Renal pelvis (tissue), 4 donors: Measurements from ENCODE around the gene METTL6. TPM values are rescaled to one million over a fixed set of nuclear protein-coding genes. Genes with fewer than 3 reads are reported as not detected.
"Not testable (repeated sequence)": the region's sequence is repeated elsewhere in the genome, so short reads cannot be mapped to it uniquely, and the experiment has no call there.

ENCODE experiments used
- DNase-seq: peaks from one replicate; pipeline ENCODE4 v3.0.0-alpha.2; 2013
- polyA plus RNA-seq, 3 donors: library from polyadenylated mRNA; unstranded; fragments of 120-200 nt; gene quantifications; one replicate each; pipeline ENCODE4 v1.2.1, GENCODE V29; 2013; ENCODE audit not compliant: insufficient read length in 3 of 3

METTL6 gene
- polyA plus RNA-seq, 3 donors = 23.9 to 30.2 (median 29.5) TPM

DNA sequence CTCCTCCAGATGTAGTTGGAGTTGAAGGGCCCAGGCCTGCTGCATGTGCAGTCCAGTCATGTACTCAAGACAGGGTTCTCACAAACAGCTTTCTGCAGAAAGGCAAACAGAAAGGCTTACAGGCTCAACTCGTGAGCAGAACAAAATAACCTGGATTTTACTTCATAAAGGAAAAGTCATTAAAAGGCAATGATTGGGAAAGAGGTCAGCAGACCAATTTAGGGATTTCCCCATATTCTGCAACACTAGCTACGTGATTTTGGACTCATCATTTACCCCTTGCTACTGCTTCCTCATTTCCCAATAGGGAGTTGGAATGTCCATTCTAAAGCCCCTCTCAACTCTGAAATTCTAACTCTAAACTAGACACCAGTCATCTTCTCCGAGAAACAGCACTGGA is 18.1 kb downstream of the METTL6 start:
- DNase-seq = no peak

DNA sequence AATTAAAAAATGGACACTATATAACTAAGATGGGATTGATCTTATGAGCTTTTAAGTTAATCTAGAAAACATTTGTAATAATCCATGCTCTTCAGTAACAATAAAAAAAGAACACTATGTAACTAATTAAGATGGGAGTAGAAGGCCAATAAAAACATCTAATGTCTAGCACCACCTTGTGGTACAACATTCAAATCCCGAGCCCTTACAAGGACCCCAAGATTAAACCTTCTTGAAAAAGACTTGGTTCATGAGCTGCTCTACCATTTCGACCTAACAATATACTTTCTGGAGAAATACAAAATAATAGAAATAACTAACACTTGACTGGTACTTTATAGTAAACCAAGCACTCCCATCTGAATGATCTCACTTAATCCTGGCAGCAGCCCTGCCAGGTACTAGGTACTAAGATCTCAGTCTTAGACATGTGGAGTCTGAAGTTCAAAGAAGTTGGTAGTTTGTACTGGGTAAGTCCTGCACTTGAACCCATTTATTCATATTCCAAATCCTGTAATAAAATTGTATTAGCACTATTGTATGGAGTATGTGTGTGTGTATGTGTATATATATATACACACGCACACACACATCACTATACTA is 21.8 kb downstream of the METTL6 start:
- DNase-seq = peak; percentile 52

DNA sequence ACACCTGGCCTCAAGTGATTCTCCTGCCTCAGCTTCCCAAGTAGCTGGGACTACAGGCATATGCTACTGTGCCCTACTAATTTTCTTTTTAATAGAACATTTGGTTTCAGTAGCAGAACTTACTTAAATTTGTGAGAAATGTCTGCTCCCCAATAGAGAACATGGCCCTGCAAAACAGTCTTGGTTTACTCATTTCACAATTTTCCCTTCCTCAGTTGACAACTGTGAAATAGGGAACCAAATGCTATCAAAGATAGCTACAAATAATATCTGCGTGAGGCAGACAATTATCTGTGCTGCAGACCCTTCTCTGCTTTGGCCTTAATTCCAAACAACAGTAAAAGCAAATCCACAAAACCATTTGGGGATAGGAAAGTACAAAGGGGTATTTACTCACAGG is 22.6 kb downstream of the METTL6 start:
- DNase-seq = no peak

DNA sequence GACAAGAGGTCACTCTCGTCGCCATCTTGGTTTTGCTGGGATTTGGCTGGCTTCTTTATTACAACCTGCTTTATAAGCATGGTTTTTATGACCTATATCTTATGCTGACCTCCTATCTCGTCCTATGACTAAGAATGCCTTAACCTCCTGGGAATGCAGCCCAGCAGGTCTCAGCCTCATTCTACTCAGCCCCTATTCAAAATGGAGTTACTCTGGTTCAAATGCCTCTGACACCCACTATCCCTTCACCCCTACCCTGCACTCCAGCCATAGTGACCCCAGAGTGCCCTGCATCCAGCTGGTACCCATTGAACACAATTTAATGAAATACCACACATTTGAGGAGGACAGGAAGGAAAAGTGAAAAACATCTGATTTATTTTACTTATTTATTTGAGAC is 23.4 kb downstream of the METTL6 start:
- DNase-seq = no peak

DNA sequence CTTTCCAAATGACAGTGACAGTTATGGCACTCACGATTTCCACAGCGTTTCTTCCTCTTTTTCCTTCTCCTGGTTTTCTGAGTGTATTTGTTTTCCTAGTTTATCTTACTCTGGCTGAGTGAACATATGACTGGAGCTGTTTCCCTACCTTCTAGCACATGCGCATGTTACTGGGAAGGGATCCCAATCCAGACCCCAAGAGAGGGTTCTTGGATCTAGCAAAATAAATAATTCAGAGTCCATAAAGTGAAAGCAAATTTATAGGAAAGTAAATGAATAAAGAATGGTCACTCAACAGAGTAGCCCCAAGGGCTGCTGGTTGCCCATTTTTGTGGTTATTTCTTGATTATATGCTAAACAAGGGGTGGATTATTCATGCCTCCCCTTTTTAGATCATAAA is 23.8 kb downstream of the METTL6 start:
- DNase-seq = no peak

DNA sequence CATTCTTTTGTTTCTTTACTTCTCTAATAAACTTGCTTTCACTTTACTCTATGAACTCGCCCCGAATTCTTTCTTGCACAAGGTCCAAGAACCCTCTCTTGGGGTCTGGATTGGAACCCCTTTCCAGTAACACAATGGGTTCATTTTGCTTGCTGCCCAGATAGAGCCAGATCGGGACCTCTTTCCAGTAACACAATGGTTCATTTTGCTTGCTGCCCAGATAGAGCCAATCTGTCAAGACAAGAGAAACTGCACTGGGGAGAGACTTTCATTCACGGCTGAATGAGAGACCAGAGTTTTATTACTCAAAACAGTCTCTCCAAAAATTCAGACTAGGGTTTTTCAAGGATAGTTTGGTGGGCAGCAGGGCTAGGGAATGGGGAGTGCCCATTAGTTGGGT is 25.4 kb downstream of the METTL6 start:
- no peak for DNase-seq

DNA sequence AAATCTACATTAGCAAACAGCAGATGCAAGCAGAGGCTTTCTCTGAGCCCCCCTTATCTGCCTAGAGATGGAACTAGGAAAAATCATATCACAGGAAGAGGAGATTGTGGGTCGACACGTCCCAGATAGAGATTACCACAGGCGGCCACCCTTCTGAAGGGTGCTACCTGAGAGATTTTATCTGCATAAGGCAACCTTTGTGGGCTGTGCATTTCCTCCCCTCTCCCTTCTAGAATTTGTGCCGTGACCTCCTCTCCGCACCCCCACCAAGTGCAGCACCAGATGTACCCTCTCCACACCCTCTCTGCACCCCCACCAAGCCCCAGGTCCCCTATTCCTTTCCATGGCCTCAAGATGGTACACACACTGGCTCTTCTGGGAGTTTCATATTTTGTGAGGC is 27.4 kb downstream of the METTL6 start:
- DNase-seq = no peak

DNA sequence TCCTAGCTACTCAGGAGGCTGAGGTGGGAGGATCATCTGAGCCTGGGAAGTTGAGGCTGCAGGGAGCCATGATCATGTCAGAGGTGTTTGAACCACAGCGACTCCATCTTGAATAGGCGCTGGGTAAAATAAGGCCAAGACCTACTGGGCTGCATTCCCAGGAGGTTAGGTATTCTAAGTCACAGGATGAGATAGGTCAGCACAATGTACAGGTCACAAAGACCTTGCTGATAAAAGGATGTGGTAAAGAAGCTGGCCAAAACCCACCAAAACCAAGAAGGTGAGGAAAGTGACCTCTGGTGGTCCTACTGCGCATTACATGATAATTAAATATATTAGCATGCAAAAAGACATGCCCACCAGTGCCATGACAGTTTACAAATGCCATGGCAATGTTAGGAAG is 28.6 kb downstream of the METTL6 start:
- not testable (repeated sequence) for DNase-seq

DNA sequence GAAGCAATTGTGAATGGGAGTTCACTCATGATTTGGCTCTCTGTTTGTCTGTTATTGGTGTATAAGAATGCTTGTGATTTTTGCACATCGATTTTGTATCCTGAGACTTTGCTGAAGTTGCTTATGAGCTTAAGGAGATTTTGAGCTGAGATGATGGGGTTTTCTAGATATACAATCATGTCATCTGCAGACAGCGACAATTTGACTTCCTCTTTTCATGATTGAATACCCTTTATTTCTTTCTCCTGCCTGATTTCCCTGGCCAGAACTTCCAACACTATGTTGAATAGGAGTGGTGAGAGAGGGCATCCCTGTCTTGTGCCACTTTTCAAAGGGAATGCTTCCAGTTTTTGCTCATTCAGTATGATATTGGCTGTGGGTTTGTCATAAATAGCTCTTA is 34.1 kb downstream of the METTL6 start:
- DNase-seq = not testable (repeated sequence)

DNA sequence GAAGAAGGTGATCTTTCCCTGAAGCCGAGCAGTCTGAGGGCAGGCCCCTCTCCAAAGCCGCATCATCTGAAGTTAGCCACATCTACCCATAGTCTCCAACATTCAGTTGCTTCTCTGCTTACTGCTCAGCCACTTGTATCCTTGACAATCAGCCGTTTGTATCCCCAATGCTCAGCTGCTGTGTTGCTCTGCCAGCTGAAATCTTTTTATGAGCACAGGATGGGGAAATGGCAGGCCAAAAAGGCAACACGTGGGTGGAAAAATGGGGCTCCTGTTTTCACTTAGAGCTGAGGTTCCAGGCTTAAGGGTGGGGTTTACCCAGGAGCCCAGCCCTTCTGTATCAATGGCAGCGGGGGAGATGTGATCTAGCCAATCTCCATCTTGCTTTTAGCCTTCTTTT is 36.3 kb downstream of the METTL6 start:
- no peak for DNase-seq

DNA sequence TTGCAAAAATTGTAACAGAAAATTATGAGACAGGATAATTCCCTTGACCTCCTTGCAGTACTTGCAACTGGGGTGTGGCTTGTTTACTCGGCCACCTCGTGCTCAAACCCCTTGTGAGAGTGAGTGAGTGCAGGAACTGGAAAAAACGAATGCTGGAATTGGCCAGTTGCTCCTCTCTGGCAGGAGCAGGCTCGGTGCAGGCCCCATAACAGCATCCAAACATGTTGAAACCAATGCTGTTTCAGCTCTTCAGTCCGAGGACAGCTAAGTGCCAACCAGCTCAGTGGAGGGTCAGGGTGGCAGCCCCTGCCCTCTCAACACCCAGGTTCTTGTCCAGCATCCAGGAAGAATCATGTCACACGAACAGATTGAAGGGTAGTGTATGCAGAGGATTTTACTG is 36.9 kb downstream of the METTL6 start:
- no peak for DNase-seq

DNA sequence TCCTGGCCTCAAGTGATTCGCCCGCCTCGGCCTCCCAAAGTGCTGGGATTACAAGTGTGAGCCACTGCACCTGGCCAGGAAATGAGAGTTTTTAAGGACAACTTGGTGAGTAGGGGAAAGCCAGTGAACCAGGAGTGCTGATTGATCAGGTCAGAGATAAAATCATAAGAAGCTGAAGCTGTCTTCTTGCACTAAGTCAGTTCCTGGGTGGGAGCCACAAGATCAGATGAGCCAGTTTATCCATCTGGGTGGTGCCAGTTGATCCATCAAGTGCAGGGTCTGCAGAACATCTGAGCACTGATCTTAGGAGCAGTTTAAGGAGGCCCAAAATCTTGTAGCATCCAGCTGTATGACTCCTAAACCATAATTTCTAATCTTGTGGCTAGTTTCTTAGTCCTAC is 39.0 kb downstream of the METTL6 start:
- DNase-seq = not testable (repeated sequence)

DNA sequence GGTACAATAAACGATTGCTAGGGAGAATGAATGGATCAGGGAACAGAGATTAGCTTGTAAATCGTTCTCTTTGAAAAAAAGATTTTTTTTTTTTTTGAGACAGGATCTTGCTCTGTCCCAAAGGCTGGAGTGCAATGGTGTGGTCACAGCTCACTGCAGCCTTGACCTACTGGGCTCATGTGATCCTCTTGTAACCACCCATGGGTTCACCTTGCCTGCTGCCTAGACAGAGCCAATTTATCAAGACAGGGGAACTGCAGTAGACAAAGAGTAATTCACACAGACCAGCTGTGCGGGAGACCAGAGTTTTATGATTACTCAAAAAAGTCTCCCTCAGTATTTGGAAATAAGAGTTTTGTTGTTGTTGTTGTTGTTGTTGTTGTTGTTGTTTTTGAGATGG is 39.6 kb downstream of the METTL6 start:
- DNase-seq = no peak

DNA sequence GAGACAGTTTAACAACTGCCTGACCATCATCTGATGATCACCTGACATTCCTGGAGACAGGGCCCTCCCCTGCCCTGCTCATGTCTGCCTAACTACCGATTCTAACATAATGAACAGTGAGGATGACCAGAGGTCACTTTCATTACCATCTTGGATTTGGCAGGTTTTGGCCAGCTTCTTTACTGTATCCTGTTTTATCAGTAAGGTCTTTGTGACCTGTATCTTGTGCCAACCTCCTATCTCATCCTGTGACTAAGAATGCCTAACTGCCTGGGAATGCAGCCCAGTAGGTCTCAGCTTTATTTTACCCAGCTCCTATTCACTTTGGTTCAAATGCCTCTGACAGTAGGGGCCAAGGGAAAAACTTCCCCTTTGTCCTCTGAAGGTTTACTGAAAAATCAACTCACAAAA is 40.2 kb downstream of the METTL6 start:
- DNase-seq = no peak

DNA sequence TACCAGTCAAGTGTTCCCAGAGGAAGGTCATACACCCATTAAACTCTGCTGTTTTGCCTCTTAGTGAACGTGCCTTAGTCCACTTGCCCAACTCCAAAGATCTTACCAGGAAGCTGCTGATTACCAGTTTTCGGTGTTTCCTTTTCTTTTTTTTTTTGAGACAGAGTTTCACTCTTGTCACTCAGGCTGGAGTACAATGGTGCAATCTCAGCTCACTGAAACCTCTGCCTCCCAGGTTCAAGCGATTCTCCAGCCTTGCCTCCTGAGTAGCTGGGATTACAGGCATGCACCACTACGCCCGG is 40.7 kb downstream of the METTL6 start:
- DNase-seq = not testable (repeated sequence)

DNA sequence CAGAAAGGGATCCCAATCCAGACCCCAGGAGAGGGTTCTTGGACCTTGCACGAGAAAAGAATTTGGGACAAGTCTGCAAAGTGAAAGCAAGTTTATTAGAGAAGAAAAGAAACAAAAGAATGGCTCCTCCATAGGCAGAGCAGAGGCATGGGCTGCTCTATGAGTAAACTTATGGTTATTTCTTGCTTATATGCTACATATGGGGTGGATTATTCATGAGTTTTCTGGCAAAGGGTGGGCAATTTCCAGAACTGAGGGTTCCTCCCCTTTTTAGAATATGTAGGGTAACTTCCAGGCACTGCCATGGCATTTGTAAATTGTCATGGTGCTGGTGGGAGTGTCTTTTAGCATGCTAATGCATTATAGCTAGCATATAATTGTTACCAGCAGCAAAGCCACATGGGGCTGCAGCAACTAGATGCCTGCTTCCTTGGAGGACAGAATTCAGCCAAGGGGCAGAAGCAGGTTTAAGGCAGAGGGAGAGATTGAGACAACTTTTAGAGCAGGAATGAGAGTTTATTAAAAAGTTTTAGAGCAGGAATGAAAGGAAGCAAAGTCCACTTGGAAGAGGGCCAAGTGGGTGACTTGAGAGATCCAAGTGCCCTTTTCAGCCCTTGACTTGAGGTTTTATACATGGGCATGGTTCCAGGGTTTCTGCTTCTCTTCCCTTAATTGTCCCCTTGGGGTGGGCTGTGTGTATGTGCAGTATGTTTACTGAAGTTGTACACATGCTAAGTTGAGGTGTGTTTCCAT is 41.3 kb downstream of the METTL6 start:
- no peak for DNase-seq

DNA sequence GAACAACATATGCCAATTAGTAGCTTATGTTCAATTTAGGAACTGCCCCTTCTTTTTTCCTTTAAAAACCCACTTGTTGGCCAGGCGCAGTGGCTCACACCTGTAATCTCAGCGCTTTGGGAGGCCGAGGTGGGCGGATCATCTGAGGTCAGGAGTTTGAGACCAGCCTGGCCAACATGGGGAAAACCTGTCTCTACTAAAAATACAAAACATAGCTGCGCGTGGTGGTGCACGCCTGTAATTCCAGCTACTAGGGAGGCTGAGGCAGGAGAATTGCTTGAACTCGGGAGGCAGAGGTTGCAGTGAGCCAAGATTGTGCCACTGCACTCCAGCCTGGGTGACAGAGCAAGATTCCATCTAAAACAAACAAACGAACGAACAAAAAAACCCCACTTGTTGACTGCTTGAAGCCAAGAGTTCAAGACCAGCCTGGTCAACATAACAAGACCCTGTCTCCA is 42.1 kb downstream of the METTL6 start:
- DNase-seq = not testable (repeated sequence)

DNA sequence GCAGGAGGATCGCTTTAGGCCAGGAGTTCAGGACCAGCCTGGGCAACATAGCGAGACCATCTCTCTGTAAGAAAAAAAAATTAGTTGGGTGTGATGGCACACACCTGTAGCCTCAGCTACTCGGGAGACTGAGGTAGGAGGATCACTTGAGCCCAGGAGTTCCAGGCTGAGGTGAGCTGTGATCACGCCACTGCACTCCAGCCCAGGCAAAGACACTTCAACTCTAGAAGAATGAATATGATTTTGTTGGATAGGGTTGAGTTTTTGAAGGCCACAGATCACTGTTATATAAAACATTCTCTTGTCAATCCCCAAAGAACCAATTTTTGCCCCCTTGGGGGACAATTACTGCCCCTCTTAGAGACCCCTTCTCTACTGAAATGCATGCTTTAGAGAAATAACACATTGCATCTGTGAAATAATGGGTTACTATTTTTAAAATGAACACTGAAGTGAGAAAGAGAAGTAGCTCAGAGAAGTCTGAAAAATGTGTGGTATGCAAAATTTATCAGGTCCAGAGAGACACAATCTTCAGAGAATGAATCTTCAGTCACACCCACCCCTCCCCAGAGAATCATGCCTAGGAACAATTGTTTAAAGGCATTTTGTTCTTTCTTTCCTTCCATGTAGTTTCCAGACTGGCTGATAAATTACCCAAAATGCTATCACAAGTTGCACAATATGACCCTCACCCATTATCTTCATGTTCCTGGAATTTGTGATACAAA is 42.7 kb downstream of the METTL6 start:
- DNase-seq = no peak

DNA sequence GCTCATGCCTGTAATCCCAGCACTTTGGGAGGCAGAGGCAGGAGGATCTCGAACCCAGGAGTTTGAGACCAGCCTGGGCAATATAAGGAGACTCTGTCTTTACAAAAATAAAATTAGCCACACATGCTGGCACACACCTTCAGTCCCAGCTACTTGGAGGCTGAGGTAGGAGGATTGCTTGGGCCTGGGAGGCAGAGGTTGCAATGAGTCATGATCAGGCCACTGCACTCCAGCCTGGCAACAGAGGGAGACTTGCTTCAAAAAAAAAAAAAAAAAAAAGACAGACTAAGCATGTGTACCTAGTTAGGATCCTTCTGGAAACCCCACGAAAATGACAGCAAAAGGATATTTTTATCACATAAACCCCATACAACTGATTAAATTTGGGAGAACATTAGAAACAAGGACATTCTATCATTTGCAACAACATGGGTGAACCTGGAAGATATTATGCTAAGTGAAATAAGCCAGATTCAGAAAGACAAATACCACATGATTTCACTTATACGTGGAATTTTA is 44.9 kb downstream of the METTL6 start:
- DNase-seq = no peak

DNA sequence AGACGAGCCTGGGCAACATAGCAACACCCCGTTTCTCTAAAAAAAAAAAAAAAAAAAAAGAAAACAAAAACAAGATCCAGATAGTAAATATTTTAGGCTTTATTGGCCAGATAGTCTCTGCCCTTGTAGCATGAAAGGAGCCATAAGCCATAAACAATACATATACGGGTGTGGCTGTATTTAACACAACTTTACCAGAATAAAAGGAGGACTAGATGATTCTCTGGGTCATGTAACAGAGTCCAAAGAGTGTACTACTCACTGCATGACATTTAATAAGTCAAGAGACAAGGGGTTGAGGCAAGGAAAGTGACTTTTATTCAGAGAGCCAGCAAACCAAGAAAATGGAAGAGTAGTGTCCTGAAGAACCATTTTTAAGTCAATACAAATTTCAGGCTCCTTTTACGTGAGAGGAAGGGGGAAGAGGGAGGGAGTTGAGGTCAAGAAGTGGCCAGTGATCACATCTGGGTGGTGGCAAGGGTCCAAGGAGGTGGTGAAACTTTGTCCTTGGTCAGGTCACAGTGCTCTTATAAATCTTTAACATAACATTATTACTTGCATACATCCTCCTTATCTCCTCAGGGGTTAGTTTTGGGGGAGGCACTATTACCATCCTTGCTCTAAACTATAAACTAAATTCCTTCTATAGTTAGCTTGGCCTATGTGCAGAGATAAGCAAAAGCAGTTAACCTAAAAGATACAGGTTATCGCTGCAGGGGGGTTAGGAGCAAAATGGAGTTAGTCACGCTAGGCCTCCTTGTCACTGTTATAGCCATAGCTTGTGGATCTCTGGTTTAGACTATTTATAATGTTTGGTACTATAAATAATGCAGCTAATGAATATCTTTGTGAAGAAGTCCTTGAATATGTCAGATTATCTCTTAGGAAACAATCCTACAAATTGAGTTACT is 46.1 kb downstream of the METTL6 start:
- DNase-seq = no peak

DNA sequence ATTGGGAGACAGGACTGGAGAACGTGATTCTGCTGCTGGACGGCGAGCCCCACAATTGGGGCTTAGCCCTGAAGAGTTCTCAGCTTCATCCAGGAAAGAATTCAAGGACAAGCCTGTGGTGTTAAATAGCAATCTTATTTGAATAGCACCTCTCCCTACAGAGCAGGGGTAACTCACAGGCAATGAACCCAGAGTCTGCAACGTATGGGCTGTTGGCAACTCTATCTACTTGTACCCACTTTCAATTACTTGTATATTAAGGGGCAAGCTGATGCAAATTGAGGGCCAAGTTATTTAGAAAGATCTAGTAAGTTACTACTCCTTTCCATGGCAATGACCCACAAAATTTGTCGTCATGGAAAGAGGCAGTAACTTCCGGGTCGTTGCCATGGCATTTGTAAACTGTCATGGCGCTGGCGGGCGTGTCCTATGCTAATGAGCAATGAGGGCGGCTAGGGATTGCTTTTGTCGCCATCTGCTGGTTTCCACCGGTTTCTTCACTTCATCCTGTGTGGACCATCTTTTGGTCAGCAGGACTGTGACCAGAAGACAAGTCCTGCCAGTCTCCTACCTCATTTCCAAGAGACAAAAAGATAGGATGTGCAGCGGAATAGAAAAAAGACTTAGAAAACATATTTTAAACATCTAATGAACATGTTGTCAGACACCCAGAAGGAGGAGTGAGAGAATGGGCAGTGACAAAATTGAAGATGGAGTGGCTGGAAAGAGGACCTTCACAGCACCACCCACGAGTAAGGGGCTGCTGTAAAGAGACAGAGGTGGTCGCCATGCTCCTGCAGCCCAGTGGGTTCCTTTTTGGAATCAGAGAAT is 49.2 kb downstream of the METTL6 start:
- peak; percentile 95 for DNase-seq
